ENCODE measurements around the gene GLB1L3. TPM values are rescaled to one million over a fixed set of nuclear protein-coding genes. Genes with fewer than 3 reads are reported as not detected.

Gene GLB1L3
- total RNA-seq, 1 experiment from 2014 or later: 0.17 TPM

GRCh38 chr11:134237557-134237922, 38.6 kb upstream of the GLB1L3 start:
- no peak overlapping the region for H3K4me3 ChIP-seq (ENCODE audit: low read depth, low read length, poor library complexity, severe bottlenecking)
- no peaks in the 10 kb centered on the region for H3K27me3 ChIP-seq (replicated peaks; ENCODE audit: insufficient read depth, low read depth, low read length, poor library complexity)
- no peaks in the 10 kb centered on the region for H3K4me1 ChIP-seq (ENCODE audit: insufficient read depth, low read length, poor library complexity, severe bottlenecking)
- no peak overlapping the region for H3K27ac ChIP-seq (ENCODE audit: low read depth, low read length, poor library complexity, severe bottlenecking)
- intact Hi-C loops (cut with micrococcal nuclease; ENCODE audit: unreplicated experiment): no loop called here
- no peaks in the 10 kb centered on the region for H3K9me3 ChIP-seq (ENCODE audit: low read depth, low read length, poor library complexity, severe bottlenecking)
- no peak for DNase-seq (ENCODE audit: low spot score)
- H3K36me3 ChIP-seq (ENCODE audit: insufficient read depth, low read length, poor library complexity, severe bottlenecking): peaks cover 12% of the 10 kb centered on the region
- CTCF ChIA-PET: no interaction called here
- POLR2A ChIA-PET (ENCODE audit: low non-redundant PET): no interaction called here
- no TSS peak for BruUV-seq (replicated peaks)
- TF ChIP-seq EZH2 (IDR thresholded peaks at IDR 0.05; ENCODE audit: borderline replicate concordance, low read depth, low read length, poor library complexity, severe bottlenecking): no peak
- TF ChIP-seq, protein P1, sequence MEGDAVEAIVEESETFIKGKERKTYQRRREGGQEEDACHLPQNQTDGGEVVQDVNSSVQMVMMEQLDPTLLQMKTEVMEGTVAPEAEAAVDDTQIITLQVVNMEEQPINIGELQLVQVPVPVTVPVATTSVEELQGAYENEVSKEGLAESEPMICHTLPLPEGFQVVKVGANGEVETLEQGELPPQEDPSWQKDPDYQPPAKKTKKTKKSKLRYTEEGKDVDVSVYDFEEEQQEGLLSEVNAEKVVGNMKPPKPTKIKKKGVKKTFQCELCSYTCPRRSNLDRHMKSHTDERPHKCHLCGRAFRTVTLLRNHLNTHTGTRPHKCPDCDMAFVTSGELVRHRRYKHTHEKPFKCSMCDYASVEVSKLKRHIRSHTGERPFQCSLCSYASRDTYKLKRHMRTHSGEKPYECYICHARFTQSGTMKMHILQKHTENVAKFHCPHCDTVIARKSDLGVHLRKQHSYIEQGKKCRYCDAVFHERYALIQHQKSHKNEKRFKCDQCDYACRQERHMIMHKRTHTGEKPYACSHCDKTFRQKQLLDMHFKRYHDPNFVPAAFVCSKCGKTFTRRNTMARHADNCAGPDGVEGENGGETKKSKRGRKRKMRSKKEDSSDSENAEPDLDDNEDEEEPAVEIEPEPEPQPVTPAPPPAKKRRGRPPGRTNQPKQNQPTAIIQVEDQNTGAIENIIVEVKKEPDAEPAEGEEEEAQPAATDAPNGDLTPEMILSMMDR (conservative IDR thresholded peaks at IDR 0.05; ENCODE audit: low read depth, low read length): no peak

DNA sequence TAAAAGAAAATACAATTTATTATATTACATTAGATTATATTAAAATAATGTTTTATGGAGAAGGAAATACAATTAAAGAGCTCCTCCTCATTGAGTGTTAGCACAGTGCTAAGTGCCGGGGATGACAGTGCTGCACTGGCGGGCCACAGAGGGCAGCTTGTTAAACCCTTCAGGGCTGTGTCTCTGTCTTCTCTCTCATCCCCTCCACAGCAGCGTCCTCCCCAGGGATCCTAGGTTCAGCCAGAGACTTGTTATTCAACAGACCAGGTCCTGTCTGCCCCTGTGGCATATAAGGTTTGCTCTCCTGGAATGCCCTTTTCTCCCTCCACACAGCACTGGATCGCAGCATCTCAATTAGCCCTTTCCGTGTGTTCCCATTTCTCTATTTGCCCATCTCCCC, 37.2 kb upstream of the GLB1L3 start:
- no peaks in the 10 kb centered on the region for H3K4me1 ChIP-seq (ENCODE audit: insufficient read depth, low read length, poor library complexity, severe bottlenecking)
- no peaks in the 10 kb centered on the region for H3K9me3 ChIP-seq (ENCODE audit: low read depth, low read length, poor library complexity, severe bottlenecking)
- DNase-seq (ENCODE audit: low spot score): no peak
- ChIA-PET CTCF (no interaction called here), POLR2A (ENCODE audit: low non-redundant PET) (no interaction called here)
- H3K4me3 ChIP-seq (ENCODE audit: low read depth, low read length, poor library complexity, severe bottlenecking): no peak overlapping the region
- intact Hi-C loops (cut with micrococcal nuclease; ENCODE audit: unreplicated experiment): no loop called here
- no peak overlapping the region for H3K27ac ChIP-seq (ENCODE audit: low read depth, low read length, poor library complexity, severe bottlenecking)
- no peak for TF ChIP-seq EZH2 (IDR thresholded peaks at IDR 0.05; ENCODE audit: borderline replicate concordance, low read depth, low read length, poor library complexity, severe bottlenecking)
- TF ChIP-seq, protein P1 (conservative IDR thresholded peaks at IDR 0.05; ENCODE audit: low read depth, low read length): no peak
- no peaks in the 10 kb centered on the region for H3K27me3 ChIP-seq (replicated peaks; ENCODE audit: insufficient read depth, low read depth, low read length, poor library complexity)
- peaks cover 20% of the 10 kb centered on the region for H3K36me3 ChIP-seq (ENCODE audit: insufficient read depth, low read length, poor library complexity, severe bottlenecking)
- no TSS peak for BruUV-seq (replicated peaks)

DNA sequence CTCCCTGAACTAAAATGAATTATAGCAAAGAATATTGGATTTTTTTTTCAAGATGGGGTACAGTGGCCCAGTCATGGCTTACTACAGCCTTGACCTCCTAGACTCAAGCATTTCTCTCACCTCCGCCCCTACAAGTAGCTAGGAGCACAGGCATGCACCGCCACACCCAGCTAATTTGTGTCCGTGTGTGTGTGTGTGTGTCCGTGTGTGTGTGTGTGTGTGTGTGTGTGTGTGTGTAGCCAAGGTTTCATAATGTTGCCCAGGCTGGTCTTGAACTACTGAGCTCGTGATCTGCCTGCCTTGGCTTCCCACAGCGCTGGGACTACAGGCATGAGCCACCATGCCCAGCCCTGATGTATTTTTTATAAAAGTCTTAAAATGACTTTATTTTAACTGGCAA, 35.6 kb upstream of the GLB1L3 start:
- intact Hi-C loops (cut with micrococcal nuclease; ENCODE audit: unreplicated experiment): no loop called here
- H3K36me3 ChIP-seq (ENCODE audit: insufficient read depth, low read length, poor library complexity, severe bottlenecking): peaks cover 30% of the 10 kb centered on the region
- TF ChIP-seq EZH2 (IDR thresholded peaks at IDR 0.05; ENCODE audit: borderline replicate concordance, low read depth, low read length, poor library complexity, severe bottlenecking): no peak
- TF ChIP-seq, protein P1 (conservative IDR thresholded peaks at IDR 0.05; ENCODE audit: low read depth, low read length): no peak
- no peak for DNase-seq (ENCODE audit: low spot score)
- H3K9me3 ChIP-seq (ENCODE audit: low read depth, low read length, poor library complexity, severe bottlenecking): no peaks in the 10 kb centered on the region
- no peak overlapping the region for H3K27ac ChIP-seq (ENCODE audit: low read depth, low read length, poor library complexity, severe bottlenecking)
- no TSS peak for BruUV-seq (replicated peaks)
- ChIA-PET CTCF (no interaction called here), POLR2A (ENCODE audit: low non-redundant PET) (no interaction called here)
- no peaks in the 10 kb centered on the region for H3K4me1 ChIP-seq (ENCODE audit: insufficient read depth, low read length, poor library complexity, severe bottlenecking)
- no peaks in the 10 kb centered on the region for H3K27me3 ChIP-seq (replicated peaks; ENCODE audit: insufficient read depth, low read depth, low read length, poor library complexity)
- no peak overlapping the region for H3K4me3 ChIP-seq (ENCODE audit: low read depth, low read length, poor library complexity, severe bottlenecking)
